Coronary artery (tissue), 2 donors: ENCODE data around the gene DDX53.

Source experiments
- DNase-seq: peaks from one replicate; pipeline ENCODE4 v3.0.0-alpha.2; 2017; ENCODE audit warnings: low spot score
- H3K27ac ChIP-seq, 2 donors: fragments of 200-600 bp; sonication (generic); one replicate each; pipeline ENCODE4 v1.5.1; 2016 to 2019
- H3K4me3 ChIP-seq: fragments of 200-600 bp; sonication (generic); 2 replicates; pipeline ENCODE4 v1.5.1; 2016; ENCODE audit warnings: mild to moderate bottlenecking, moderate library complexity
- CTCF ChIP-seq: fragments of 200-600 bp; sonication (generic); IDR thresholded peaks from one replicate; pipeline ENCODE4 v1.5.1; 2019; ENCODE audit warnings: antibody characterized with exemption

The DDX53 gene

GRCh38 chrX:22968494-22968893 lies 31.3 kb upstream of the DDX53 start:
- TF ChIP-seq CTCF, result no peak
- Histone ChIP-seq H3K4me3 (no peak overlapping the region), H3K27ac (no peak overlapping the region)
- no peak for DNase-seq

GRCh38 chrX:22969411-22969810 lies 30.3 kb upstream of the DDX53 start:
- no peak for DNase-seq
- Histone ChIP-seq H3K27ac (no peak overlapping the region), H3K4me3 (no peak overlapping the region)
- no peak for TF ChIP-seq CTCF

- Histone ChIP-seq H3K27ac (no peak overlapping the region), H3K4me3 (no peak overlapping the region)
- no peak for DNase-seq
- no peak for TF ChIP-seq CTCF
Measured at GRCh38 chrX:22970861-22971260, 28.9 kb upstream of the DDX53 start.

- H3K27ac ChIP-seq, result no peak overlapping the region
- DNase-seq, result no peak
- no peak overlapping the region for H3K4me3 ChIP-seq
- TF ChIP-seq CTCF, result no peak
Measured at GRCh38 chrX:22974616-22975015, 25.1 kb upstream of the DDX53 start.

- no peak for TF ChIP-seq CTCF
Measured at GRCh38 chrX:22975786-22976185, 24.0 kb upstream of the DDX53 start.

GRCh38 chrX:22985958-22986357 lies 13.8 kb upstream of the DDX53 start:
- Histone ChIP-seq H3K27ac (no peak overlapping the region), H3K4me3 (no peak overlapping the region)
- TF ChIP-seq CTCF, result no peak
- no peak for DNase-seq

More at GRCh38 chrX:22975786-22976185, 24.0 kb upstream of the DDX53 start:
- DNase-seq, result no peak
- Histone ChIP-seq H3K4me3 (no peak overlapping the region), H3K27ac (no peak overlapping the region)

GRCh38 chrX:22987452-22987851 lies 12.3 kb upstream of the DDX53 start:
- Histone ChIP-seq H3K27ac (no peak overlapping the region), H3K4me3 (no peak overlapping the region)
- no peak for TF ChIP-seq CTCF
- DNase-seq, result no peak
